Erythroblast (primary cell): ENCODE measurements around the gene ZNF740.

Source experiments
- DNase-seq, 2 experiments: peaks; one replicate each; lab custom pipeline; 2025; lab: John Stamatoyannopoulos, UW
- GATA1 ChIP-seq: IDR thresholded peaks from 2 replicates; pipeline ENCODE4 v1.6.1; 2011; ENCODE audit warnings: low read depth, mild to moderate bottlenecking, control low read depth, low read length, moderate library complexity
- POLR2A ChIP-seq: IDR thresholded peaks from 2 replicates; pipeline ENCODE4 v1.6.1; 2011; ENCODE audit warnings: mild to moderate bottlenecking, low read length

Gene ZNF740

DNA sequence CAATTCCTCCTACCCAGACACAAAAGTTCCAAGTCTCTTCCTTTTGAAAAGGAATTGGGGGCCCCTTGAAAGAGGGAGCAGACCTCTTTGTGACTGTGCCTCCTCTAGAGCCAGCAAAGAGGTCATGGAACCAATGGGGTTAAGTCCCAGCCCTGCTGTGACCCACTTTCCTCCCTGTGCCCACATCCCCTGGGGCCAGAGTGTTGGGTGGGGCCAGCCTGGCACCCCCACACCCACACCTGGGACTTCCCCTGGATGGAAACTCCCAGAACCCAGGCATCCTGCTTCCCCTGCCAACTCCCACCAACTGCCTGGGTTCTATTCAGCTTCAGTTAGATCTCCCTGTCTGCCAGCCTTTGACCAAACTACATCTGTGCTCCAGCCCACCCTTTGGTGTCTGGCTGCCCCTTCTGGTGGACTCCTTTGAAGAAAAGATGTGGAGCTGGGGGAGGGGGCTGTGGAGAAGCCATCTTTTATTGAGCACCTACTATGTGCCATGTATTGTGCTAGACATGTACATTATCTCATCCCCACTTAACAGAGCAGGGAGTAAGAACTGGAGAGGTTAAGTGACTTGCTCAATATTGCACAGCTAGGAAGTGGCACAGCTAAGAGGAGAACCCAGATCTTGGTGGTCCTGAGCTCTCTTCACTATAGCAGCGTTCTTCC lies 56.1 kb downstream of the ZNF740 start:
- no peak for TF ChIP-seq GATA1
- no peak for TF ChIP-seq POLR2A
- no peak for DNase-seq

DNA sequence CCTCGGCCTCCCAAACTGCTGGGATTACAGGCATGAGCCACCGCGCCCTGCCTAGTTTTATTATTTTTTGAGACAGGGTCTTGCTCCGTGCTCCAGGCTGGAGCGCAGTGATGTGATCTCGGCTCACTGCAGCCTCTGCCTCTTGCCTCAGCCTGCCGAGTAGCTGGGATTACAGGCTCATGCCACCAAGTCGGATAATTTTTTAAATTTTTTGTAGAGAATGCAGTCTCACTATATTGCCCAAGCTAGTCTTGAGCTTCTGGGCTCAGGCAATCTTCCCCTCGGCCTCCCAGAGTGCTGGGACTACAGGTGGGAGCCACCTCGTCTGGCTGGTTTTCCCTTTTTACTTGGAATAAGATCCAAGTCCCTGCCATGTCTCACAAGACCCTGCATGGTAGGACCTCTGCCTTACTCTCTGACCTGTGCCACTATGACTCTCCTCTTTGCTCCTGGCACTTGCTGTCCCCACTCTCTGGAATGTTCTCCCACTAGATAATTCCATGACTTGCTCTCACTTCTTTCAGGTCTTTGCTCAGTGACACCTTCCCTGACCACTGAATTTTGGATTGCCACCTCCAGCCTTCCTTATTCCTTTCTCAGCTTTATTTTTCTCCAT lies 59.2 kb downstream of the ZNF740 start:
- no peak for DNase-seq
- TF ChIP-seq GATA1 (no peak), POLR2A (no peak)

DNA sequence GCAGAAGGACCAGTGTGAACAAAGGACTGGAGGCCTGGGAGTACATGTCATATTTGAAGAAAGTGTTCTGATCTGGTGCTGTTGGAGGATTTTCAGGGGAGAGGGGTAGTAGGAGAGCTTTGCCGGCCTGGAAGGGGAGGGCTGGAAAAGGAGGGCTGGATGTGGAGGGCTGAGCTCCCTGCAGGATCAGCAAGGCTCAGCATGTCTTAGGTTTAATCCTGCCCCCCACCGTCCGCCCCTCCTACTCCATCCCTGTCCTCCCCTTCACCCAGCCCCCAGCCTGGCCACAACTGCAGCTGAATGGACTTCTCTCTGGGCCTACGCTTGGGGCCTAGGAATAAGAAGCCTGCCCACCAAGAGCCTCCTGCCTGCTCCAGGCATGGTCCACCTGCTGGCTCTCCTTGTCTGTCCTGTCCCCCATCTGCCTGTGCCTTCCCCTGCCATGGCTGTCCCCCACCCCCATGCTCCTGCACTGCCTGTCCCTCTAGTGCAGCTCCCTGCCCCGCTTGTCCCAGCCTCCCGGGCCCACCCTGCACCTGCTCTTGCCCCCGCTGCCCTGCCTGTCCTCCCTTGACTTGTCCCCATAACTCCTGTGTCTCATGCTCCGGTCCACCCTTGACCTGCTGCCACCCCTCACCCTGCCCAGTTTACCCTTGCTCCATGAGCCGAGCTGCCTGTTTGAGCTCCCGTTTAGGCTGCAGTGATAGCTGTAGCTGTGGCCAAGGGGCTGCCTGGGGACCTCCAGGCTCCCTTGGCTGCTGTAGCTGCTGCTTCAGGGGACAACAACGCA lies 61.3 kb downstream of the ZNF740 start:
- DNase-seq, result no peak
- TF ChIP-seq POLR2A (no peak), GATA1 (no peak)

DNA sequence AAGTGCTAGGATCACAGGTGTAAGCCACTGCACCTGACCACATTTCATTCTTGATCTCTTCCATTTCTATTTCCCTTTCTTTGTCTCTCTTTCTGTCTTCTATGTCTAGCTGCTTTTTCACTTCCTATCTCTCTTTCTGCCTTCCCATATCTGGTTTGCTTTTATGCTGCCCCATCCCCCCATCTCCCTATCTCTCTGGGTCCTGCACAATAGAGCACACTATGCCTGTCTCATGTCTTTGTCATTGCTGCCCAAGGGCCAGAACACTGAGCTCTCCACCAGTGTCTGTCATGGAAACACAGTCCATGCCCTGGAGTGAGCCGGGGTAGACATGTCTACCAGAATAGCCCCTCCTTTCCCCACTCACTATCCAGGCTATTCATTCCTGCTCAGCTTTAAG lies 63.8 kb downstream of the ZNF740 start:
- peak; percentile 46 to 79 for DNase-seq
- TF ChIP-seq POLR2A, result no peak
- TF ChIP-seq GATA1, result no peak
